ENCODE data around the gene BIN1.

DNA sequence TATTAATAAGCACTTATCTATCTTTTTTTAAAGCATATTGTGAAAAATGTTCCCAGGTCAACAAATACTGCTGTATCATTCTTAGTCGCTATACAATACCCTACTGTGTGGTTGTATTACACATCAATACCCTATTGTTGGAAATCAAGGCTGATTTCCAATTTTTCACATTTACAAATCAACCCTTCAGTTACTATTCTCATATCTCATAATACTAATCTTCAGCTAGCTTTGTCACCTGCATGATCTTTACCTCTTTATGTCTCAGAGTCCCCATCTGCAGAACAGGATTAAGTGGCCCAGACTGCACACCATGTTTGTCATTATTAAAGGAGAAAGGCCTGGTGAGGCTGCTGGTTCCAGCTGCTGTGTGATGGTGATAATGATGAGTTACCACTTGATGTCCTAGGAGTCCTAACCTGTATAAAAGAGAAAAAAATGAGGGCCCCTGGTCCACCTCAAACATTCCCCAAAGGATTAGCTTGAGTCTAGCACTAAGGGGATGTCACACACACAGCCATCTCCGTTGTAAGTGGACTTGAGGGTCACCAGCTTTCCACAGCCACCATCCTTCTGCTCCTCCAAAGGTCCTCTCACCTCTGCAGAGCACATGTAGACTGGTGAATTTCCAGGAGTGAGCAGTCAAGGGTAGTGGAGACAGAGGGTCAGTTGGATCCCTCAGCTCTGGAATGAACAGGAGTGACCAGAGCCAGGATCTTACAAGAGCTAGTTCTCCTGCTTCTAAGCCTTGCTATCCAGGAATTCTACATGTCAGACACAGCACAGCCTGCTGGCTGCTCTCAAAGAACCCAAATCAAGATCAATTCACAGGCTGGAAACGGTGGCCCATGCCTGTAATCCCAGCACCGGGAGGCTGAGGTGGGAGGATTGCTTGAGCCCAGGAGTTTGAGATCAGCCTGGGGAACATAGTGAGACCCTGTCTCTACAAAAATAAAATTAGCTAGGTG is 36.0 kb upstream of the BIN1 start:
- TF ChIP-seq, protein P1, sequence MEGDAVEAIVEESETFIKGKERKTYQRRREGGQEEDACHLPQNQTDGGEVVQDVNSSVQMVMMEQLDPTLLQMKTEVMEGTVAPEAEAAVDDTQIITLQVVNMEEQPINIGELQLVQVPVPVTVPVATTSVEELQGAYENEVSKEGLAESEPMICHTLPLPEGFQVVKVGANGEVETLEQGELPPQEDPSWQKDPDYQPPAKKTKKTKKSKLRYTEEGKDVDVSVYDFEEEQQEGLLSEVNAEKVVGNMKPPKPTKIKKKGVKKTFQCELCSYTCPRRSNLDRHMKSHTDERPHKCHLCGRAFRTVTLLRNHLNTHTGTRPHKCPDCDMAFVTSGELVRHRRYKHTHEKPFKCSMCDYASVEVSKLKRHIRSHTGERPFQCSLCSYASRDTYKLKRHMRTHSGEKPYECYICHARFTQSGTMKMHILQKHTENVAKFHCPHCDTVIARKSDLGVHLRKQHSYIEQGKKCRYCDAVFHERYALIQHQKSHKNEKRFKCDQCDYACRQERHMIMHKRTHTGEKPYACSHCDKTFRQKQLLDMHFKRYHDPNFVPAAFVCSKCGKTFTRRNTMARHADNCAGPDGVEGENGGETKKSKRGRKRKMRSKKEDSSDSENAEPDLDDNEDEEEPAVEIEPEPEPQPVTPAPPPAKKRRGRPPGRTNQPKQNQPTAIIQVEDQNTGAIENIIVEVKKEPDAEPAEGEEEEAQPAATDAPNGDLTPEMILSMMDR (IDR thresholded peaks at IDR 0.05): no peak
- TF ChIP-seq, protein P2, sequence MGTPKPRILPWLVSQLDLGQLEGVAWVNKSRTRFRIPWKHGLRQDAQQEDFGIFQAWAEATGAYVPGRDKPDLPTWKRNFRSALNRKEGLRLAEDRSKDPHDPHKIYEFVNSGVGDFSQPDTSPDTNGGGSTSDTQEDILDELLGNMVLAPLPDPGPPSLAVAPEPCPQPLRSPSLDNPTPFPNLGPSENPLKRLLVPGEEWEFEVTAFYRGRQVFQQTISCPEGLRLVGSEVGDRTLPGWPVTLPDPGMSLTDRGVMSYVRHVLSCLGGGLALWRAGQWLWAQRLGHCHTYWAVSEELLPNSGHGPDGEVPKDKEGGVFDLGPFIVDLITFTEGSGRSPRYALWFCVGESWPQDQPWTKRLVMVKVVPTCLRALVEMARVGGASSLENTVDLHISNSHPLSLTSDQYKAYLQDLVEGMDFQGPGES (IDR thresholded peaks at IDR 0.05; ENCODE audit: low read depth, low read length): no peak
- TF ChIP-seq EP300 (IDR thresholded peaks at IDR 0.05; ENCODE audit: borderline replicate concordance in 1 of 2, low read depth in 1 of 2, low read length in 1 of 2) (no peak), POLR2AphosphoS5 (IDR thresholded peaks at IDR 0.05; ENCODE audit: low read depth, low read length) (no peak), MEF2A (IDR thresholded peaks at IDR 0.05; ENCODE audit: borderline replicate concordance, low read depth) (no peak), ELF1 (IDR thresholded peaks at IDR 0.05) (no peak)
- TF ChIP-seq, protein P3, sequence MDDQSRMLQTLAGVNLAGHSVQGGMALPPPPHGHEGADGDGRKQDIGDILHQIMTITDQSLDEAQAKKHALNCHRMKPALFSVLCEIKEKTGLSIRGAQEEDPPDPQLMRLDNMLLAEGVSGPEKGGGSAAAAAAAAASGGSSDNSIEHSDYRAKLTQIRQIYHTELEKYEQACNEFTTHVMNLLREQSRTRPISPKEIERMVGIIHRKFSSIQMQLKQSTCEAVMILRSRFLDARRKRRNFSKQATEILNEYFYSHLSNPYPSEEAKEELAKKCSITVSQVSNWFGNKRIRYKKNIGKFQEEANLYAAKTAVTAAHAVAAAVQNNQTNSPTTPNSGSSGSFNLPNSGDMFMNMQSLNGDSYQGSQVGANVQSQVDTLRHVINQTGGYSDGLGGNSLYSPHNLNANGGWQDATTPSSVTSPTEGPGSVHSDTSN (IDR thresholded peaks at IDR 0.05): no peak
- TF ChIP-seq, protein P4, sequence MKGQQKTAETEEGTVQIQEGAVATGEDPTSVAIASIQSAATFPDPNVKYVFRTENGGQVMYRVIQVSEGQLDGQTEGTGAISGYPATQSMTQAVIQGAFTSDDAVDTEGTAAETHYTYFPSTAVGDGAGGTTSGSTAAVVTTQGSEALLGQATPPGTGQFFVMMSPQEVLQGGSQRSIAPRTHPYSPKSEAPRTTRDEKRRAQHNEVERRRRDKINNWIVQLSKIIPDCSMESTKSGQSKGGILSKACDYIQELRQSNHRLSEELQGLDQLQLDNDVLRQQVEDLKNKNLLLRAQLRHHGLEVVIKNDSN (IDR thresholded peaks at IDR 0.05; ENCODE audit: borderline replicate concordance, low read depth): no peak
